NCI-H446 (cell line): ENCODE data around the gene SFXN3.

Source experiments
- DNase-seq, 2 experiments: peaks; one replicate each; lab custom pipeline; 2025; lab: John Stamatoyannopoulos, UW

SFXN3 gene

GRCh38 chr10:101031128-101031795, at the start of gene SFXN3, which contains the start of gene PDZD7:
Gene SFXN3 (plus strand): TSS chr10:101031234. CDS start chr10:101034695, 3,461 bp downstream.
Gene PDZD7 (minus strand): TSS chr10:101031129. CDS start chr10:101030219, 910 bp downstream.
- peak; percentile 45 to 88 for DNase-seq

GRCh38 chr10:100982916-100983830, 47.9 kb upstream of the SFXN3 start:
- no peak for DNase-seq

GRCh38 chr10:100983868-100984671, 47.0 kb upstream of the SFXN3 start:
- DNase-seq, result no peak

GRCh38 chr10:100984672-100985177, 46.3 kb upstream of the SFXN3 start:
- DNase-seq, result no peak

- no peak for DNase-seq
These were observed 45.7 kb upstream of the SFXN3 start for GRCh38 chr10:100985336-100985735.

GRCh38 chr10:100986623-100986951, 44.4 kb upstream of the SFXN3 start:
- DNase-seq, result no peak

GRCh38 chr10:100986952-100987684, 43.9 kb upstream of the SFXN3 start, which contains the start of the genes MRPL43 and TWNK:
Gene MRPL43 (minus strand): TSS chr10:100987497. CDS start chr10:100987443, 54 bp downstream.
Gene TWNK (plus strand): TSS chr10:100987543. CDS start chr10:100988211, 668 bp downstream.
- DNase-seq, result peak; percentile 44 to 69

GRCh38 chr10:100987685-100988049, 43.4 kb upstream of the SFXN3 start:
- no peak for DNase-seq

GRCh38 chr10:100988166-100988565, 42.9 kb upstream of the SFXN3 start:
- DNase-seq, result no peak

GRCh38 chr10:100989088-100989487, 41.9 kb upstream of the SFXN3 start:
- DNase-seq, result no peak

- peak in 1 of 2 experiments; percentile 8 for DNase-seq
These were observed 36.9 kb upstream of the SFXN3 start for GRCh38 chr10:100993986-100994708.

GRCh38 chr10:100995181-100995580, 35.9 kb upstream of the SFXN3 start:
- DNase-seq, result no peak

- DNase-seq, result no peak
These were observed 34.2 kb upstream of the SFXN3 start for GRCh38 chr10:100996678-100997359.

GRCh38 chr10:100997360-100998182, 33.5 kb upstream of the SFXN3 start:
- DNase-seq, result peak in 1 of 2 experiments; percentile 52

- DNase-seq, result peak; percentile 70 to 86
These were observed 32.6 kb upstream of the SFXN3 start for GRCh38 chr10:100998183-100998990.

GRCh38 chr10:100998991-100999741, 31.9 kb upstream of the SFXN3 start:
- peak; percentile 8 to 68 for DNase-seq

GRCh38 chr10:100999742-101000126, 31.3 kb upstream of the SFXN3 start, which contains the start of gene LZTS2:
Gene LZTS2 (plus strand): TSS chr10:100999808. CDS start chr10:101002539, 2,731 bp downstream.
- DNase-seq, result no peak
